D721Med (cell line): ENCODE measurements around the gene WDR55.

Source experiments
- DNase-seq: peaks from one replicate; pipeline ENCODE4 v3.0.0; 2011; ENCODE audit warnings: low spot score; ENCODE audit not compliant: insufficient read length
- FAIRE-seq: peaks from 2 replicates; lab custom pipeline; 2011; peaks lifted over from hg19 to GRCh38; lab: Jason Lieb, UNC
- CTCF ChIP-seq: IDR thresholded peaks from 2 replicates; pipeline ENCODE4 v1.5.1; 2012; ENCODE audit warnings: mild to moderate bottlenecking, control low read depth; ENCODE audit not compliant: insufficient read depth; ENCODE audit errors: missing control alignments

Gene WDR55

GRCh38 chr5:140631831-140632365 is 32.8 kb upstream of the WDR55 start:
- DNase-seq (no peak), FAIRE-seq (no peak)
- TF ChIP-seq CTCF, result no peak

- FAIRE-seq (no peak), DNase-seq (no peak)
- TF ChIP-seq CTCF, result no peak
Observed at GRCh38 chr5:140632366-140633020, 32.2 kb upstream of the WDR55 start.

GRCh38 chr5:140633021-140633471 is 31.7 kb upstream of the WDR55 start, which contains the start of gene CD14:
CD14 (minus strand) TSS chr5:140633175; CDS start chr5:140633071, 104 bp downstream.
- TF ChIP-seq CTCF, result no peak
- no peak for FAIRE-seq
- no peak for DNase-seq

GRCh38 chr5:140633501-140633900 is 31.2 kb upstream of the WDR55 start:
- FAIRE-seq (no peak), DNase-seq (no peak)
- no peak for TF ChIP-seq CTCF

- no peak for TF ChIP-seq CTCF
- FAIRE-seq, result no peak
Observed at GRCh38 chr5:140634103-140634502, 30.6 kb upstream of the WDR55 start.

GRCh38 chr5:140635291-140636257 is 29.1 kb upstream of the WDR55 start:
- DNase-seq (no peak), FAIRE-seq (no peak)
- TF ChIP-seq CTCF, result no peak

More at GRCh38 chr5:140634103-140634502, 30.6 kb upstream of the WDR55 start:
- DNase-seq, result no peak
